H1 (cell line): ENCODE measurements around the gene CLDN3. TPM values are rescaled to one million over a fixed set of nuclear protein-coding genes. Genes with fewer than 3 reads are reported as not detected.
"Not testable (repeated sequence)": the region's sequence is repeated elsewhere in the genome, so short reads cannot be mapped to it uniquely, and the experiment has no call there.

Source experiments
- CTCF ChIA-PET: fragments of 300-600 bp; sonication (Branson Sonifier 250); formaldehyde crosslinking; loops from one replicate; lab custom pipeline; 2021; ENCODE audit not compliant: partially characterized antibody; lab: Charles Lee
- POLR2A ChIA-PET: fragments of 300-600 bp; sonication (Branson Sonifier 250); formaldehyde crosslinking; loops from one replicate; lab custom pipeline; 2021; ENCODE audit warnings: inconsistent platforms; ENCODE audit not compliant: partially characterized antibody; lab: Charles Lee
- DNase-seq, 2 experiments: peaks; one replicate each; pipeline versions ENCODE4 v3.0.0 to v3.0.0-alpha.2; 2010 to 2022; ENCODE audit warnings: low spot score in 2 of 2, low read depth in 1 of 2, mixed read lengths in 1 of 2
- FAIRE-seq: peaks from 2 replicates; lab custom pipeline; 2011; peaks lifted over from hg19 to GRCh38; lab: Jason Lieb, UNC
- H2AFZ ChIP-seq: 2 replicates; pipeline ENCODE4 v1.8.1; 2012; ENCODE audit warnings: low read length, inconsistent platforms
- H2AK5ac ChIP-seq: 2 replicates; pipeline ENCODE4 v1.6.1; 2013; ENCODE audit warnings: low read depth, low read length
- H2BK120ac ChIP-seq: replicated peaks from 2 replicates; pipeline ENCODE3; 2013; ENCODE audit warnings: low read depth, low read length, inconsistent platforms
- H2BK12ac ChIP-seq: 2 replicates; pipeline ENCODE4 v1.6.1; 2013; ENCODE audit warnings: low read depth, low read length
- H2BK15ac ChIP-seq: 2 replicates; pipeline ENCODE4 v1.6.1; 2013; ENCODE audit warnings: low read length
- H2BK20ac ChIP-seq: 2 replicates; pipeline ENCODE4 v1.6.1; 2013; ENCODE audit warnings: low read length
- H2BK5ac ChIP-seq: 2 replicates; pipeline ENCODE4 v1.6.1; 2013; ENCODE audit warnings: low read depth, low read length
- H3K14ac ChIP-seq: 2 replicates; pipeline ENCODE4 v1.6.1; 2013; ENCODE audit warnings: inconsistent platforms; ENCODE audit not compliant: insufficient read length
- H3K18ac ChIP-seq: 2 replicates; pipeline ENCODE4 v1.6.1; 2013; ENCODE audit warnings: low read length; ENCODE audit errors: extremely low read depth
- H3K23ac ChIP-seq: 2 replicates; pipeline ENCODE4 v1.6.1; 2013; ENCODE audit warnings: inconsistent platforms; ENCODE audit not compliant: insufficient read length
- H3K23me2 ChIP-seq: 2 replicates; pipeline ENCODE4 v1.6.1; 2013; ENCODE audit warnings: low read depth, low read length
- H3K27ac ChIP-seq: 2 replicates; pipeline ENCODE4 v1.6.1; 2011; ENCODE audit warnings: low read depth, low read length, inconsistent platforms
- H3K27me3 ChIP-seq, 4 experiments: replicated peaks in 1 of 4; 1 replicate in 1 of 4; 2 replicates in 3 of 4; pipeline versions ENCODE4 v1.6.1 to v1.8.1; 2011 to 2013; ENCODE audit warnings: low read length in 3 of 4, mild to moderate bottlenecking in 3 of 4, inconsistent platforms in 2 of 4, mixed read lengths in 2 of 4, moderate library complexity in 1 of 4; ENCODE audit not compliant: control insufficient read depth in 3 of 4, insufficient read depth in 3 of 4; ENCODE audit errors: extremely low read depth in 1 of 4
- H3K36me3 ChIP-seq, 4 experiments: 2 replicates each; pipeline versions ENCODE4 v1.6.1 to v1.8.1; 2011 to 2013; ENCODE audit warnings: mild to moderate bottlenecking in 4 of 4, low read length in 3 of 4, moderate library complexity in 2 of 4, control low read depth in 1 of 4, inconsistent platforms in 1 of 4; ENCODE audit not compliant: insufficient read depth in 4 of 4, control insufficient read depth in 2 of 4
- H3K4ac ChIP-seq: replicated peaks from 2 replicates; pipeline ENCODE3; 2013; ENCODE audit warnings: low read length, low read depth, mixed read lengths, inconsistent platforms; ENCODE audit not compliant: insufficient read length
- H3K4me1 ChIP-seq, 4 experiments: replicated peaks in 1 of 4; 1 replicate in 1 of 4; 2 replicates in 3 of 4; pipeline versions ENCODE4 v1.6.1 to v1.8.1; 2011 to 2013; ENCODE audit warnings: low read length in 3 of 4, inconsistent platforms in 2 of 4, mixed read lengths in 1 of 4; ENCODE audit not compliant: insufficient read depth in 4 of 4, control insufficient read depth in 3 of 4
- H3K4me2 ChIP-seq, 2 experiments: 2 replicates each; pipeline versions ENCODE4 v1.6.1 to v1.8.1; 2011 to 2013; ENCODE audit warnings: low read depth in 2 of 2, low read length in 2 of 2, control low read depth in 1 of 2, inconsistent platforms in 1 of 2, mild to moderate bottlenecking in 1 of 2; ENCODE audit not compliant: insufficient read depth in 1 of 2
- H3K4me3 ChIP-seq, 4 experiments: fragments of 200-600, 300-600 bp in 1 of 4; sonication (generic), shearing (Covaris generic), sonication (Bioruptor Twin) in 1 of 4; 2 replicates each; pipeline versions ENCODE4 v1.5.1 to v1.8.1; 2011 to 2016; ENCODE audit warnings: low read length in 4 of 4, low read depth in 3 of 4, control low read depth in 2 of 4, inconsistent platforms in 2 of 4, mild to moderate bottlenecking in 2 of 4, mixed read lengths in 1 of 4, moderate library complexity in 1 of 4; ENCODE audit not compliant: insufficient read depth in 2 of 4; ENCODE audit errors: extremely low read depth in 1 of 4
- H3K56ac ChIP-seq: replicated peaks from 2 replicates; pipeline ENCODE3; 2013; ENCODE audit warnings: low read depth, mild to moderate bottlenecking, mixed read lengths, low read length, inconsistent platforms; ENCODE audit not compliant: insufficient read length
- H3K79me1 ChIP-seq: 2 replicates; pipeline ENCODE4 v1.6.1; 2013; ENCODE audit warnings: low read depth, low read length, control low read depth
- H3K79me2 ChIP-seq, 2 experiments: 2 replicates each; pipeline versions ENCODE4 v1.6.1 to v1.8.1; 2012 to 2013; ENCODE audit warnings: low read length in 2 of 2, mild to moderate bottlenecking in 2 of 2, inconsistent platforms in 1 of 2; ENCODE audit not compliant: insufficient read depth in 2 of 2, control insufficient read depth in 1 of 2
- H3K9ac ChIP-seq, 4 experiments: replicated peaks in 1 of 4; 1 replicate in 1 of 4; 2 replicates in 3 of 4; pipeline versions ENCODE4 v1.6.1 to v1.8.1; 2011 to 2013; ENCODE audit warnings: low read depth in 3 of 4, low read length in 3 of 4, control low read depth in 2 of 4, mild to moderate bottlenecking in 2 of 4, moderate library complexity in 2 of 4, inconsistent platforms in 1 of 4; ENCODE audit errors: extremely low read depth in 1 of 4
- H3K9me3 ChIP-seq, 2 experiments: 2 replicates each; pipeline versions ENCODE4 v1.6.1 to v1.8.1; 2012 to 2013; ENCODE audit warnings: mild to moderate bottlenecking in 2 of 2, moderate library complexity in 2 of 2, control low read depth in 1 of 2, inconsistent platforms in 1 of 2, low read depth in 1 of 2, low read length in 1 of 2, mixed read lengths in 1 of 2; ENCODE audit not compliant: insufficient read depth in 2 of 2
- H4K20me1 ChIP-seq, 2 experiments: replicated peaks in 1 of 2; 2 replicates each; pipeline versions ENCODE3 to v1.8.1; 2011 to 2013; ENCODE audit warnings: inconsistent platforms in 2 of 2, low read length in 2 of 2, mild to moderate bottlenecking in 1 of 2; ENCODE audit not compliant: insufficient read depth in 2 of 2, control insufficient read depth in 1 of 2
- H4K5ac ChIP-seq: 2 replicates; pipeline ENCODE4 v1.6.1; 2013; ENCODE audit warnings: low read length, low read depth, mixed read lengths, inconsistent platforms; ENCODE audit not compliant: insufficient read length
- H4K8ac ChIP-seq: 2 replicates; pipeline ENCODE4 v1.8.0; 2013; ENCODE audit warnings: mild to moderate bottlenecking, moderate library complexity, low read length, inconsistent platforms; ENCODE audit not compliant: insufficient read depth; ENCODE audit errors: extremely low read depth
- H4K91ac ChIP-seq: replicated peaks from 2 replicates; pipeline ENCODE3; 2013; ENCODE audit warnings: low read length, mixed read lengths, inconsistent platforms; ENCODE audit not compliant: insufficient read length
- WGBS, 2 experiments: shearing (Covaris generic) in 1 of 2; methylation state at CpG; one replicate each; pipeline versions ENCODE4 v1.1.6 to v1.1.7; 2013 to 2015; ENCODE audit warnings: low lambda C conversion rate in 2 of 2, mixed read lengths in 2 of 2, inconsistent platforms in 1 of 2, low coverage in 1 of 2, missing lambda C conversion rate in 1 of 2; ENCODE audit not compliant: insufficient replicate concordance in 2 of 2, insufficient coverage in 1 of 2, insufficient read length in 1 of 2; ENCODE audit errors: extremely low coverage in 1 of 2, missing lambda C conversion rate in 1 of 2; 5-methylcytosine and 5-hydroxymethylcytosine counted together
- polyA plus RNA-seq, 7 experiments: library from polyadenylated mRNA; depleted of rRNA in 3 of 7; stranded (reverse) in 5 of 7; unstranded in 2 of 7; fragments of >200 nt in 5 of 7; fragments of 200-250 nt in 2 of 7; gene quantifications; 1 replicate in 5 of 7; 2 replicates in 1 of 7; 4 replicates in 1 of 7; pipeline versions ENCODE4 v1.2.1 to v1.2.3, GENCODE V29; 2011 to 2013; ENCODE audit warnings: missing spikeins in 2 of 7, mixed read lengths in 2 of 7
- total RNA-seq: library from RNA; stranded (reverse); fragmentation: NEBNext Ultra II Directional; extraction: Animal tissue kit (Norgen Biotek cat#: 25700); gene quantifications from 2 replicates; pipeline ENCODE4 v1.2.1, GENCODE V29; 2021

The CLDN3 gene
- total and polyA plus RNA-seq, 2 of the 8 experiments (the other 6 are each of a cell fraction or from before 2014, with no cell fraction given) = 19.1 to 65.2 TPM

DNA sequence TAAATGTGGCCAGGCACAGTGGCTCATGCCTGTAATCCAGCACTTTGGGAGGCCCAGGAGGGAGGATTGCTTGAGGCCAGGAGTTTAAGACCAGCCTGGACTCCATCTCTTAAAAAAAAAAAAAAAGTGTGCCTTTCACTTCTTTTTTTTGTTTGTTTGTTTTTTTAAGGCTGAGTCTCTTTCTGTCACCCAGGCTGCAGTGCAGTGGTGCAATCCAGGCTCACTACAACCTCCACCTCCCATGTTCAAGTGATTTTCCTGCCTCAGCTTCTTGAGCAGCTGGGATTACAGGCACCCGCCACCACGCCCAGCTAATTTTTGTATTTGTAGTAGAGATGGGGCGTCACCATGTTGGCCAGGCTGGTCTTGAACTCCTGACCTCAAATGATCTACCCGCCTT, 47.9 kb downstream of the CLDN3 start:
- H3K79me2 ChIP-seq = not testable (repeated sequence)

More for the DNA sequence above, 47.9 kb downstream of the CLDN3 start:
- 83% methylated on average over 4 of the region's 4 CpGs; no CpG with 5 or more reads in 1 of the 2 experiments for WGBS, 2 experiments
- H3K4me3 ChIP-seq, H3K14ac ChIP-seq, H4K5ac ChIP-seq, H2AK5ac ChIP-seq, H3K9ac ChIP-seq, H3K18ac ChIP-seq, H2BK15ac ChIP-seq, H2BK20ac ChIP-seq, H3K23ac ChIP-seq, H3K23me2 ChIP-seq, FAIRE-seq, H3K36me3 ChIP-seq, H3K4me1 ChIP-seq, H2BK120ac ChIP-seq, H3K56ac ChIP-seq, H3K4me2 ChIP-seq, H2AFZ ChIP-seq, H2BK5ac ChIP-seq, H3K9me3 ChIP-seq, H4K91ac ChIP-seq, H3K27ac ChIP-seq, H3K79me1 ChIP-seq, H2BK12ac ChIP-seq, POLR2A ChIA-PET, H3K4ac ChIP-seq, H4K8ac ChIP-seq, DNase-seq: not testable (repeated sequence)
- CTCF ChIA-PET = interaction anchor here (0.6 to 3.9 kb wide), 7 partner anchors 9 to 115 kb away, joined by 3 to 45 read pairs (median 4); no protein-coding TSS in a partner anchor
- peaks cover 0 to 18% (median 13%) of the 10 kb centered on the region in 4 experiments; a peak in 5 of 7 replicates for H3K27me3 ChIP-seq
- peaks cover 6 to 11% of the 10 kb centered on the region in 2 experiments for H4K20me1 ChIP-seq
